GM21526 (cell line): ENCODE results near the gene ADCY9.
"Not testable (repeated sequence)": the region's sequence is repeated elsewhere in the genome, so short reads cannot be mapped to it uniquely, and the experiment has no call there.

Experiments used
- ATAC-seq: cut with Tn5 transposase; IDR thresholded peaks from one replicate; pipeline ENCODE4 v1.9.1; 2021; ENCODE audit warnings: moderate library complexity; ENCODE audit not compliant: unreplicated experiment, low FRiP score

Gene ADCY9

DNA sequence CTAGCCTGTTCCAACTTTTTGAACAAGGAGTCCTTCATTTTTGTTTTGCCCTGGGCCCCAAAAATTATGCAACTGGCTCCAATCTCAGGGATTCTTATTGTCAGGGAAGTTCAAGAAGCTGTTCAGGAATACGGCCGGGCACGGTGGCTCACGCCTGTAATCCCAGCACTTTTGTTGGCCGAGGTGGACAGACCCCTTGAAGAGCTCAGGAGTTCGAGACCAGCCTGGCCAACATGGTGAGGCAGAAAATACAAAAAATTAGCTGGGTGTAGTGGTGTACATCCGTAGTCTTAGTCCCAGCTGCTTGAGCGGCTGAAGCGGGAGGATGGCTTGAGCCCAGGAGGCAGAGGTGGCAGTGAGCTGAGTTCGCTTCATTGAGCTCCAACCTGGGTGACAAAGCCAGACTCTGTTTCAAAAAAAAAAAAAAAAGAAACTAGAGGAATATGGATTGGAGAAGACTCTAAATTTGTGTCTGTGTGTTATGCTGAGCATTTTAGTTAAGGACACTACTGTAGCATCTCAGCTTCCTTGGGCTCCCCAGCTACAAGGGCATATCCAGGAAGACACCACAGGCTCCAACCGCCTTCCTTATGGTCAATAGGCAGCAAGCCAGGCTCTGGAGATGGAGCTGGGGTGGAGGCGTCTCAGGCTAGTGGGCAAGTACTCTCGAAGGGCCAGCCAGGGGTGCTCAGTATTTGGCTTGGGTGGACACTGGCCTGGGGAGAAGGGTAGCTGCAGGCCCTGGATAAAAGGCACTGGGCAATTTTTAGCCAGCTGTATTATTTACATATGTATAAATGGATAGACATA, 179.0 kb downstream of the ADCY9 start:
- ATAC-seq = no peak

DNA sequence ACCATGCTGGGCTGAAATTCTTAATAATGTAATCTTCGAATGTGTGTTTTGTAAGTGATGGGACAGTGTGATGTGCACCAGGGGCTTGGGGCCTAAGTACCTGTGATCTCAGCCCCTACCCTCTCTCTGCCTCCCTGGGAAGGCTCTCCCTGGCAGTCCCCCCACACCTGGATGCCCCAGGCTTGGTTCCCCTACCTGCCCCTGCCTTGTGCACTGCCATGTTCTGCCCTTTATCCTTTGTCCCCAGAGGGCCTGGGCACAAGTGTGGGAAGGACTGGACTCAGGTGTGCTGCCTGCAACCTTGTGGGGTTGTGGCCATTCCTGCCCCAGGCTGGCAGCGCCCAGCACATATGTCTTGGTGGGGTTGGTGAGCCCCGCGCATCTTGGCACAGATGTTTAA, 180.3 kb downstream of the ADCY9 start:
- ATAC-seq = no peak

- no peak for ATAC-seq
These were observed 181.6 kb downstream of the ADCY9 start for GRCh38 chr16:3934491-3935181.

DNA sequence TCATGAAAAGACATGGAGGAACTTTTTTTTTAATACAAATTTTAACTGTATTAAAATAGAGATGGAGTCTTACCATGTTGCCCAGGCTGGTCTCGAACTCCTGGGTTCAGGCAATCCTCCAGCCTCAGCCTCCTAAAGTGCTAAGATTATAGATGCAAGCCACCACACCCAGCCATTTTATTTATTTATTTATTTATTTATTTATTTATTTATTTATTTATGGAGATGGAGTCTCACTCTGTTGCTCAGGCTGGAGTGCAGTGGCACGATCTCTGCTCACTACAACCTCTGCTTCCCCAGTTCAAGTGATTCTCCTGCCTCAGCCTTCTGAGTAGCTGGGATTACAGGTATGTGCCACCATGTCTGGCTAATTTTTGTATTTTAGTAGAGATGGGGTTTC, 189.1 kb downstream of the ADCY9 start:
- not testable (repeated sequence) for ATAC-seq

DNA sequence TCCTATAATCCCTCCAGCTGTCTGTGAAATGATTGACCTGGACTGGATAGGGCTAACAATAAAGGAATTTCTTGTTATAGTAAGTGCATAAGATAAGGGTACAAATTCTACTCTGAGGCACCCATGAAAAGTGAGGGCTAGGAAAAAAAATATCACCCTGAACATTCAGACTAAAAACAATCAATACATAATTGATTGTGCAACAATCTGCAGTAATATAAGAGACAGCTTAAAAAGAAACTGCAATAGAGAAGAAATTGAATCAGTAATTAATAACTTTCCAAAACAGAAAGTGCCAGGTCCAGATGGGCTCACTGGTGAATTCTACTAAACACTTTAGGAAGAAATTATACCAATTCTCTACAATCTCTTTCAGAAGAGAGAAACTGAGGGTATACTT, 191.5 kb downstream of the ADCY9 start:
- ATAC-seq = no peak

- ATAC-seq = no peak
These were observed 194.0 kb downstream of the ADCY9 start for GRCh38 chr16:3922241-3922640.

GRCh38 chr16:3920206-3920605, 196.0 kb downstream of the ADCY9 start:
- ATAC-seq = no peak

- ATAC-seq = no peak
These were observed 196.8 kb downstream of the ADCY9 start for GRCh38 chr16:3919413-3919812.

DNA sequence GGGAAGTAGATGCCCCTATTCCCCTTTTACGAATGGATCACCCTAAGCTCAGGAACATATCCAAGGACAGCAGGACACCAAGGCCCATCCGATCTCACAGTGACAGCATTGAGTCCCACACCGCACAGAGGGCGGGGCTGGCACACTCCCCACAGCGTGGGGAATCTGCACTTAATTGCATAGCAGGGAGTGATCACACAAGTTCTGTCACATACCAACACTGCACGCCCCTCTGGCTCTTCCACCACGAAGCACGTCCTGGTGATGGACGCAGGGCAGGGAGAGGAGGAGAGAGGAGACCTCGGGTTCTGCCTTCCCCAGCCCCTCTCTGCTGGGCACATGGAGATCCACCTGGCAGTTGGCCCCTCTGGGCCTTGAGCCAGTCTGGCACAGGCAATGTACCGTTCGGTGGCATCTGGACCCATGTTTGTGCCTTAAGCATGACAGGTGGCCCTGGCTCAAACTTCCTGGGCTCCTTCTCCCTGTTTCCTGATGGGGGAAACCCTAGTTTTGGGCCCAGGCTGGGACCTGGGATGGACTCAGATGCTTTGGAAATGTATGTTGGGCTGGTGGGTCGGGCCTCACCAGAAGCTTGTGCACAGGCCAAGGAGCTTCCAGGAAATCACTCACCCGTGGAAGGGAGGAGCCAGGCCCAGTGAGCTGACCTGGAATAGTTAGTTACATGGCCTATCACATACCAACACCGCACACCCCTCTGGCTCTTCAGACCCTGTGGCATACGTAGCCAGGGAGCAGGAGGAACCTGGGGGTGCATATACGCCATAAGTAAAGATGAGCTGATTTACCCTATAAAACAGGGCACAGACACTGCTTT, 200.6 kb downstream of the ADCY9 start:
- ATAC-seq = no peak

GRCh38 chr16:3912897-3913296, 203.3 kb downstream of the ADCY9 start:
- ATAC-seq = no peak
